ENCODE results near the gene CDC42EP4. TPM values are rescaled to one million over a fixed set of nuclear protein-coding genes. Genes with fewer than 3 reads are reported as not detected.

Gene CDC42EP4
- total RNA-seq, 6 donors from 2014 or later: 28.3 to 65.7 (median 52.9) TPM

GRCh38 chr17:73308017-73308823, 3.6 kb downstream of the CDC42EP4 start:
- DNase-seq: peak in 1 of 2 donors; percentile 92
- peak in 1 of 2 donors; percentile 74 for ATAC-seq (ENCODE audit: low FRiP score in 2 of 2)

DNA sequence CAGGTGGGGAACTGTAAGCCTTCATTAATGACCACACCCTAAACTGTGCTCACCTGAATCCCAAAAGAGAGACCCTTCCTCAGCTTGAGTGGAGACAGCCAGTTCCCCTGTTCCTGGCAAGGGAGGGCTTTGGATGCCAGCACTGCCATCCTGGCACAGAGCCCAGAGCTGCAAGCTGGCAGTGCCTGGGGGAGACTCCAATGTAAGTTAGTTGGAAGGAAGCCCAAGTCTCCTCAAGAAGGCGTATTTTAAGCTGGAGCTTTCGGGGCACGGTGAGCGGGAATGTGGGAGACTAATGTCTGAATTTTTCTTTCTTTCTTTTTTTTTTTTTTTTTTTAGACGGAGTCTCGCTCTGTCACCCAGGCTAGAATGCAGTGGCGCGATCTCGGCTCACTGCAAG, 4.7 kb downstream of the CDC42EP4 start:
- no peak for ATAC-seq (ENCODE audit: low FRiP score in 2 of 2)
- peaks cover 0 to 3% (median 0%) of the 10 kb centered on the region in 4 donors for H3K36me3 ChIP-seq
- H3K27ac ChIP-seq: peak overlapping the region; percentile 97 to 100 (median 98)
- no peak overlapping the region for H3K4me3 ChIP-seq
- DNase-seq: peak in 1 of 2 donors; percentile 56
- no peaks in the 10 kb centered on the region for H3K27me3 ChIP-seq
- no peaks in the 10 kb centered on the region for H3K9me3 ChIP-seq
- WGBS, 2 donors: 28 to 53% methylated on average over 8 to 9 of the region's 9 CpGs
- TF ChIP-seq, protein P1, sequence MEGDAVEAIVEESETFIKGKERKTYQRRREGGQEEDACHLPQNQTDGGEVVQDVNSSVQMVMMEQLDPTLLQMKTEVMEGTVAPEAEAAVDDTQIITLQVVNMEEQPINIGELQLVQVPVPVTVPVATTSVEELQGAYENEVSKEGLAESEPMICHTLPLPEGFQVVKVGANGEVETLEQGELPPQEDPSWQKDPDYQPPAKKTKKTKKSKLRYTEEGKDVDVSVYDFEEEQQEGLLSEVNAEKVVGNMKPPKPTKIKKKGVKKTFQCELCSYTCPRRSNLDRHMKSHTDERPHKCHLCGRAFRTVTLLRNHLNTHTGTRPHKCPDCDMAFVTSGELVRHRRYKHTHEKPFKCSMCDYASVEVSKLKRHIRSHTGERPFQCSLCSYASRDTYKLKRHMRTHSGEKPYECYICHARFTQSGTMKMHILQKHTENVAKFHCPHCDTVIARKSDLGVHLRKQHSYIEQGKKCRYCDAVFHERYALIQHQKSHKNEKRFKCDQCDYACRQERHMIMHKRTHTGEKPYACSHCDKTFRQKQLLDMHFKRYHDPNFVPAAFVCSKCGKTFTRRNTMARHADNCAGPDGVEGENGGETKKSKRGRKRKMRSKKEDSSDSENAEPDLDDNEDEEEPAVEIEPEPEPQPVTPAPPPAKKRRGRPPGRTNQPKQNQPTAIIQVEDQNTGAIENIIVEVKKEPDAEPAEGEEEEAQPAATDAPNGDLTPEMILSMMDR (IDR thresholded peaks at IDR 0.05): no peak
- no peak for TF ChIP-seq POLR2AphosphoS5 (IDR thresholded peaks at IDR 0.05)
- TF ChIP-seq EP300 (IDR thresholded peaks at IDR 0.05): no peak
- TF ChIP-seq POLR2A (IDR thresholded peaks at IDR 0.05): no peak
- peaks cover 63 to 73% (median 66%) of the 10 kb centered on the region in 4 donors for H3K4me1 ChIP-seq

More at GRCh38 chr17:73308017-73308823, 3.6 kb downstream of the CDC42EP4 start:
- Histone ChIP-seq H3K36me3 (peaks cover 0 to 3% (median 0%) of the 10 kb centered on the region in 4 donors), H3K27ac (peak overlapping the region; percentile 97 to 100 (median 98)), H3K4me3 (peak overlapping the region; percentile 24 to 100 (median 94)), H3K27me3 (no peaks in the 10 kb centered on the region), H3K9me3 (no peaks in the 10 kb centered on the region), H3K4me1 (peaks cover 68 to 80% (median 68%) of the 10 kb centered on the region in 4 donors)
- WGBS, 2 donors: 17 to 36% methylated on average over 20 to 22 of the region's 23 CpGs
- TF ChIP-seq POLR2AphosphoS5 (IDR thresholded peaks at IDR 0.05): peak; percentile 88 to 90
- TF ChIP-seq POLR2A (IDR thresholded peaks at IDR 0.05): peak in 3 of 4 donors; percentile 35 to 73 (median 65)
- peak in 3 of 4 donors; percentile 64 to 74 (median 74) for TF ChIP-seq EP300 (IDR thresholded peaks at IDR 0.05)
- TF ChIP-seq, protein P1 (IDR thresholded peaks at IDR 0.05): peak in 2 of 6 experiments; percentile 5 to 24

DNA sequence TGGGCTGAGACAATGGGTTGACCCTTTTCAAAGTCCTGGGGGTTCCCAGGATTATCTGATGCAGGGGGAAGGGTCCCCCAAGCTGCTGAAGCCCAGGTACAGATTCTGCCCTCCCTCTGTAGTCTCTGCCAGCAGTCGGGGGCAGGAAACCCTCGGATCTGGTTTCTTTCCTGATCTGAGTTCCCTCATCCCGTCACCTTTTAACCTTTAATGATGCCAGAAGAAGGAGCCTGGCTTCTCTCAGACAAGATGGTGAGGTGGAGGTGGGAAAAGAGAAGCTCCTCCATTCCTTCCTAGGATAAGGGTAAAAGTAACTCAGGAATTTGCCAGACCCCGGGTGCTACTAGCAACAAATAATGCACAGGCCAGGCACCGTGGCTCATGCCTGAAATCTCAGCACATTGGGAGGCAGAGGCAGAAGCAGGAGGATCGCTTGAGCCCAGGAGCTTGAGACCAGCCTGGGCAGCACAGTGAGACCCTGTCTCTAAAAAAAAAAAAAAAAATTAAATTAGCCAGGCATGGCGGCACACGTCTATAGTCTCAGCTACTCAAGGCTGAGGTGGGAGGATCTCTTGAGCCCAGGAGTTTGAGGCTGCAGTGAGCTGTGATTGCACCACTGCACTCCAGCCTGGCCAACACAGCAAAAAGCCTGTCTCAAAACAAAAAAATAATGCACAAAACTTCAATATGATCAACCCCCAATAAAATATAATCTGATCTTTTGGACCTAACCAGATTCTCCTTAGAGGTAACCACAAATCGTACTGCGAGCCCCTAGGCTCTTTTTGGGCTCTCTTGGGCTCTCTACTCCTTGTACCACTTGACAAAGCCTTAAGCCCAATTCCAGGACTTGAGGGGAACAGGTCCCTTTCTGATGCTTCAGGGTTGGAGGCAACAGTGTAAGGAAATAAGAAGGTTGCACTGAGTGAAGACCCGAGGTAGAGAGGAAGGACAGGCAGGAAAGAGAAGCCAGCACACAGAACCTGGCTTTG, 5.7 kb downstream of the CDC42EP4 start:
- H3K4me3 ChIP-seq: peak overlapping the region in 1 of 4 donors; percentile 34
- peaks cover 0 to 3% (median 0%) of the 10 kb centered on the region in 4 donors for H3K36me3 ChIP-seq
- TF ChIP-seq, protein P1 (IDR thresholded peaks at IDR 0.05): no peak
- no peak for TF ChIP-seq POLR2AphosphoS5 (IDR thresholded peaks at IDR 0.05)
- no peak for TF ChIP-seq EP300 (IDR thresholded peaks at IDR 0.05)
- TF ChIP-seq POLR2A (IDR thresholded peaks at IDR 0.05): no peak
- H3K9me3 ChIP-seq: no peaks in the 10 kb centered on the region
- WGBS, 2 donors: 49 to 50% methylated on average over 11 of the region's 11 CpGs
- ATAC-seq (ENCODE audit: low FRiP score in 2 of 2) (no peak), DNase-seq (no peak)
- H3K4me1 ChIP-seq: peaks cover 65 to 79% (median 73%) of the 10 kb centered on the region in 4 donors
- H3K27ac ChIP-seq: peak overlapping the region; percentile 97 to 100 (median 98)
- no peaks in the 10 kb centered on the region for H3K27me3 ChIP-seq

DNA sequence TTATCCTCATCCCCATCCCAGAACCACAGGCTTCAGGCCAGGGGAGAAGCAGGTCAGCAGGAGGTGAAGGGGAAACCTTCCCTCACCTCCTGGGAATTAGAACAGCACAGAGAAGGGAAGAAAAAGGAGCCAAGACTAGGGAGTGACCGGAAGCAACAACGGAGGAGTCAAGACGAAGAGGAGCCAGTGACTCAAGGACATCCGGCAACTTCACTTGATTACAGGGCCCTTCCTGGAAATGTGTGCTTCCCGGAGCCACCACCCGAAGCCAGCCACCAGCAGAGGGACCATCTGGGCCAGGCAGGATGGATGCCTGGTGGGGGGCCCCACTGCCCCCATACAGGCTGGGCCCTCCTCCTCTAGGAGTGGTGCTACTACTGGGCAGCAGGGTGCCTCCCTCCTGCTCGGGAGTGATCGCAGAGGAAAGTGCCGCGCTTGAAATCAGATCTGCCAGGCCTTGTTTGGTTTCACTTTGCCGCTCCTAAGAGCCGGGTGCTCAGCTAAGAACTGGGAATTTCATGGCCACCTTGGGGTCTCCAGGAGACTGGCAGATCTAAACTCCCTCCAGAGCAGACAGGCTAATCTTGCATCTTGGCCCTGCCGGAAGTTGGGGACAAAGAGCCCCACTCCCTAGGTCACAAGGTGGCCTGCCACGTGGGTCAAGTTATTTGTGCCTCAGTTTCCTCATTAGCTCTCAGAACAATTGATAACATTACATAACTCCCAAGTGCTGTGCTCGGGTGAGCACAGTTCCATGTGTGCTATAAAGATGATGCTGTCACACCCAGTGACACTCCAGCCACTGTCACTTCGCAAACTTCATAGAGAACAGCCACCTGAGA, 6.6 kb downstream of the CDC42EP4 start:
- TF ChIP-seq EP300 (IDR thresholded peaks at IDR 0.05) (peak; percentile 91 to 98 (median 94)), POLR2AphosphoS5 (IDR thresholded peaks at IDR 0.05) (peak; percentile 93 to 99), POLR2A (IDR thresholded peaks at IDR 0.05) (peak in 2 of 4 donors; percentile 34 to 35)
- TF ChIP-seq, protein P1 (IDR thresholded peaks at IDR 0.05): peak; percentile 14 to 78 (median 48)
- WGBS, 2 donors: 8 to 20% methylated on average over 11 to 16 of the region's 16 CpGs
- no peaks in the 10 kb centered on the region for H3K9me3 ChIP-seq
- ATAC-seq (ENCODE audit: low FRiP score in 2 of 2) (peak; percentile 75 to 79), DNase-seq (peak; percentile 75 to 82)
- peak overlapping the region; percentile 97 to 100 (median 98) for H3K27ac ChIP-seq
- H3K4me1 ChIP-seq: peaks cover 66 to 84% (median 78%) of the 10 kb centered on the region in 4 donors
- no peaks in the 10 kb centered on the region for H3K27me3 ChIP-seq
- H3K36me3 ChIP-seq: peaks cover 0 to 3% (median 0%) of the 10 kb centered on the region in 4 donors
- H3K4me3 ChIP-seq: peak overlapping the region in 3 of 4 donors; percentile 7 to 34 (median 32)

Measured in upper lobe of left lung (tissue), 6 donors.